Astrocyte (in vitro differentiated cells and primary cell): Measurements from ENCODE around the gene TNFSF11. TPM values are rescaled to one million over a fixed set of nuclear protein-coding genes. Genes with fewer than 3 reads are reported as not detected.

ENCODE experiments used
- DNase-seq: peaks from one replicate; pipeline ENCODE4 v3.0.0-alpha.2; 2010; ENCODE audit warnings: low read depth
- FAIRE-seq: peaks from 2 replicates; lab custom pipeline; 2011; peaks lifted over from hg19 to GRCh38; lab: Jason Lieb, UNC
- H2AFZ ChIP-seq: 2 replicates; pipeline ENCODE4 v1.6.0; 2012; ENCODE audit warnings: low read depth, low read length, inconsistent platforms
- H3K27ac ChIP-seq: 2 replicates; pipeline ENCODE4 v1.5.1; 2011; ENCODE audit warnings: low read depth, low read length, inconsistent platforms
- H3K27me3 ChIP-seq: 2 replicates; pipeline ENCODE4 v1.6.0; 2011; ENCODE audit warnings: low read length, inconsistent platforms; ENCODE audit not compliant: insufficient read depth
- H3K36me3 ChIP-seq: 2 replicates; pipeline ENCODE4 v1.5.1; 2011; ENCODE audit warnings: low read length, inconsistent platforms; ENCODE audit not compliant: insufficient read depth
- H3K4me1 ChIP-seq: 2 replicates; pipeline ENCODE4 v1.5.1; 2011; ENCODE audit warnings: low read length, inconsistent platforms; ENCODE audit not compliant: insufficient read depth
- H3K4me2 ChIP-seq: 2 replicates; pipeline ENCODE4 v1.6.0; 2012; ENCODE audit warnings: low read length, inconsistent platforms
- H3K4me3 ChIP-seq: 2 replicates; pipeline ENCODE4 v1.5.1; 2011; ENCODE audit warnings: low read depth, mild to moderate bottlenecking, low read length, inconsistent platforms; ENCODE audit not compliant: insufficient read depth
- H3K79me2 ChIP-seq: 2 replicates; pipeline ENCODE4 v1.6.0; 2012; ENCODE audit warnings: mild to moderate bottlenecking, low read length, inconsistent platforms; ENCODE audit not compliant: insufficient read depth
- H3K9ac ChIP-seq: 2 replicates; pipeline ENCODE4 v1.6.0; 2012; ENCODE audit warnings: mild to moderate bottlenecking, low read length, inconsistent platforms
- H3K9me3 ChIP-seq: 2 replicates; pipeline ENCODE4 v1.5.1; 2012; ENCODE audit warnings: low read depth, mild to moderate bottlenecking, low read length, inconsistent platforms; ENCODE audit not compliant: insufficient read depth
- H4K20me1 ChIP-seq: 2 replicates; pipeline ENCODE4 v1.6.0; 2012; ENCODE audit warnings: low read length, inconsistent platforms; ENCODE audit not compliant: insufficient read depth
- H3K27ac Mint-ChIP-seq: one replicate; pipeline ENCODE4 v1.8.0; 2021; ENCODE audit warnings: mild to moderate bottlenecking, mixed read lengths; ENCODE audit not compliant: unreplicated experiment
- H3K27me3 Mint-ChIP-seq: one replicate; pipeline ENCODE4 v1.8.0; 2021; ENCODE audit warnings: low read depth, mixed read lengths; ENCODE audit not compliant: unreplicated experiment
- H3K36me3 Mint-ChIP-seq: one replicate; pipeline ENCODE4 v1.8.0; 2021; ENCODE audit warnings: low read depth, mixed read lengths; ENCODE audit not compliant: unreplicated experiment
- H3K4me1 Mint-ChIP-seq: one replicate; pipeline ENCODE4 v1.8.0; 2021; ENCODE audit warnings: low read depth, mixed read lengths; ENCODE audit not compliant: unreplicated experiment
- H3K4me3 Mint-ChIP-seq: one replicate; pipeline ENCODE4 v1.8.0; 2021; ENCODE audit warnings: mild to moderate bottlenecking, moderate library complexity, mixed read lengths; ENCODE audit not compliant: unreplicated experiment
- H3K9me3 Mint-ChIP-seq: one replicate; pipeline ENCODE4 v1.8.0; 2021; ENCODE audit warnings: mild to moderate bottlenecking, mixed read lengths; ENCODE audit not compliant: unreplicated experiment
- CTCF ChIP-seq: IDR thresholded peaks from 2 replicates; pipeline ENCODE4 v1.5.1; 2011; ENCODE audit warnings: low read depth, mild to moderate bottlenecking, inconsistent platforms, low read length, moderate library complexity; ENCODE audit not compliant: insufficient read depth
- EZH2 ChIP-seq: IDR thresholded peaks from 2 replicates; pipeline ENCODE4 v1.6.1; 2012; ENCODE audit warnings: mild to moderate bottlenecking, low read length, inconsistent platforms; ENCODE audit not compliant: insufficient read depth
- total RNA-seq: library from RNA; stranded (reverse); gene quantifications from 2 replicates; pipeline ENCODE4 v1.2.1, GENCODE V29; 2021

Gene TNFSF11
- total RNA-seq, 1 donor from 2014 or later, result not detected

- H2AFZ ChIP-seq, result no peak overlapping the region
- TF ChIP-seq CTCF (no peak), EZH2 (no peak)
- FAIRE-seq, result no peak
- DNase-seq, result no peak
- H3K36me3 Mint-ChIP-seq, result no peaks in the 10 kb centered on the region
- H3K4me1 ChIP-seq, result no peaks in the 10 kb centered on the region
- H3K9ac ChIP-seq, result no peak overlapping the region
- no peaks in the 10 kb centered on the region for H4K20me1 ChIP-seq
- H3K27ac Mint-ChIP-seq, result no peak overlapping the region
- H3K4me3 Mint-ChIP-seq, result no peak overlapping the region
- no peak overlapping the region for H3K4me2 ChIP-seq
- no peaks in the 10 kb centered on the region for H3K4me1 Mint-ChIP-seq
- no peaks in the 10 kb centered on the region for H3K9me3 Mint-ChIP-seq
- H3K9me3 ChIP-seq, result no peaks in the 10 kb centered on the region
- no peaks in the 10 kb centered on the region for H3K27me3 Mint-ChIP-seq
- H3K4me3 ChIP-seq, result no peak overlapping the region
- no peaks in the 10 kb centered on the region for H3K79me2 ChIP-seq
- no peaks in the 10 kb centered on the region for H3K36me3 ChIP-seq
- H3K27ac ChIP-seq, result no peak overlapping the region
- peaks cover 3% of the 10 kb centered on the region for H3K27me3 ChIP-seq
Measured at GRCh38 chr13:42533336-42533591, 40.7 kb upstream of the TNFSF11 start.

DNA sequence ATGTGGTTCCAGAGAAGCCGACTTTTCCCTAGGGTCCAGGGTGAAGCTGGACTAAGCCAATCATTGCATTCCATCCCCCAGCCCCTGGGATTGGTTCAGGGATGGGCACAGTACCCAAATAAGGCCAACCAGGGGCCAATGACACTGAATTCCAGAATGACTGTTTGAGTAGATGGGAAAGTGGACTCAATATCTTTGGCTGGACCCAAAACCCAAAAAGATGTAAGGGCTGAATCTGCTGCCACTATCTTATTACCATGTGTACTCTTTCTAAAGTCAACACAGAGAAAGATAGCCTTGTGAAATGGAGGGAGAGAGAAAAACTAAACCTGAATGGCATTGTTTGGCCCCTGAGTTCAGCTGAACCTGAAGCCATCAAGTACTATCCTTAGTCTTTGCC, 39.2 kb upstream of the TNFSF11 start:
- Histone ChIP-seq H3K79me2 (no peaks in the 10 kb centered on the region), H3K27ac (no peak overlapping the region), H3K4me2 (no peak overlapping the region), H3K9me3 (no peaks in the 10 kb centered on the region), H3K36me3 (no peaks in the 10 kb centered on the region), H3K4me1 (no peaks in the 10 kb centered on the region), H4K20me1 (no peaks in the 10 kb centered on the region), H3K27me3 (no peaks in the 10 kb centered on the region), H3K4me3 (no peak overlapping the region), H2AFZ (no peak overlapping the region), H3K9ac (no peak overlapping the region)
- no peak overlapping the region for H3K4me3 Mint-ChIP-seq
- TF ChIP-seq CTCF (no peak), EZH2 (no peak)
- DNase-seq (no peak), FAIRE-seq (no peak)
- no peaks in the 10 kb centered on the region for H3K9me3 Mint-ChIP-seq
- no peaks in the 10 kb centered on the region for H3K36me3 Mint-ChIP-seq
- no peak overlapping the region for H3K27ac Mint-ChIP-seq
- no peaks in the 10 kb centered on the region for H3K27me3 Mint-ChIP-seq
- no peaks in the 10 kb centered on the region for H3K4me1 Mint-ChIP-seq

DNA sequence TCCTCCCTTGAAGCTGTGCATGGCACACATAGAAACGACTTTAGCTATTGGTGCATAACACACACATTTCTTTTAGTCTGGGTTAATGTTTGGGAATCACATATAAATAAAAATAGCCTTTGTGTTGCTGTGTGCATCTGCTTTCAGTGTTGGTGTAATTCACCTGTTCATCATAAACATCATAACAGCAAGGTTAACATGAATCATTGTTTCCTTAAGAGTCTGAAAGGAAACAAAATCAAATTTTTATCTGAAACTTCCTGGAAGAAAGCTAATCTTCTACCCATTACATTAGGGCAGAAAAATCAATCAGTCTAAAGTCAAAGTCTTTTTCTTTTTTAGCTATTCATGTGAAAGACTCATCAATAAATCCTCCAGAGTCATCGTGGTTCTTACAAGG, 35.0 kb upstream of the TNFSF11 start:
- Mint-ChIP-seq H3K4me1 (no peaks in the 10 kb centered on the region), H3K27me3 (peaks cover 3% of the 10 kb centered on the region), H3K9me3 (no peaks in the 10 kb centered on the region), H3K36me3 (no peaks in the 10 kb centered on the region), H3K27ac (no peak overlapping the region), H3K4me3 (no peak overlapping the region)
- Histone ChIP-seq H3K27ac (no peak overlapping the region), H3K9me3 (no peaks in the 10 kb centered on the region), H3K79me2 (no peaks in the 10 kb centered on the region), H3K4me2 (no peak overlapping the region), H3K36me3 (no peaks in the 10 kb centered on the region), H3K4me1 (no peaks in the 10 kb centered on the region), H3K9ac (no peak overlapping the region), H2AFZ (no peak overlapping the region), H4K20me1 (no peaks in the 10 kb centered on the region), H3K4me3 (no peak overlapping the region), H3K27me3 (no peaks in the 10 kb centered on the region)
- DNase-seq (no peak), FAIRE-seq (no peak)
- TF ChIP-seq CTCF (no peak), EZH2 (no peak)
